Measurements from ENCODE around the gene CFAP65. TPM values are rescaled to one million over a fixed set of nuclear protein-coding genes. Genes with fewer than 3 reads are reported as not detected.

Gene CFAP65
- total and polyA plus RNA-seq, 9 of the 15 experiments (the other 6 are each of a cell fraction or from before 2014, with no cell fraction given), result not detected

GRCh38 chr2:218992196-218992595 lies 49.1 kb downstream of the CFAP65 start:
- 11% methylated on average over 7 of the region's 7 CpGs for WGBS (ENCODE audit: insufficient coverage, low coverage, missing lambda C conversion rate)
- H3K4me3 ChIP-seq, result no peak overlapping the region
- no peak for ATAC-seq
- CTCF ChIA-PET (ENCODE audit: low intra/inter-chr PET ratio), result no interaction called here
- H3K4me1 ChIP-seq (replicated peaks in 1 of 2; ENCODE audit: control insufficient read depth in 2 of 2, insufficient read depth in 2 of 2, low read length in 2 of 2), result peaks cover 2 to 24% of the 10 kb centered on the region in 2 experiments; a peak in 3 of 5 replicates
- peaks cover 0 to 36% of the 10 kb centered on the region in 2 experiments; a peak in 3 of 5 replicates for H3K27me3 ChIP-seq (ENCODE audit: control insufficient read depth in 2 of 2, insufficient read depth in 2 of 2, low read length in 2 of 2)
- no peak for FAIRE-seq
- H3K36me3 ChIP-seq (ENCODE audit: control insufficient read depth, insufficient read depth, low read length), result no peaks in the 10 kb centered on the region
- no peak overlapping the region for H3K9ac ChIP-seq (ENCODE audit: insufficient read depth in 1 of 2, low read depth in 2 of 2, low read length in 2 of 2)
- no peak overlapping the region for H3K27ac ChIP-seq (ENCODE audit: extremely low read depth, low read depth, low read length)
- no peak for DNase-seq (ENCODE audit: extremely low read depth in 1 of 4, low spot score in 3 of 4)
- no peaks in the 10 kb centered on the region for H3K9me3 ChIP-seq (replicated peaks; ENCODE audit: control insufficient read depth, insufficient read depth, low read depth, low read length)
- no peaks in the 10 kb centered on the region for H3K9me1 ChIP-seq (ENCODE audit: control insufficient read depth, insufficient read depth, low read length)
- no peaks in the 10 kb centered on the region for H3K79me2 ChIP-seq (ENCODE audit: control insufficient read depth, insufficient read depth, low read length)
- in situ Hi-C loops (cut with MboI) (no loop called here), intact Hi-C loops (cut with micrococcal nuclease) (loop anchor here (5.0 kb wide), 1 partner anchor 65 kb away; no protein-coding TSS in a partner anchor)
- H2AFZ ChIP-seq (ENCODE audit: low read depth, low read length), result no peak overlapping the region
- no TSS peak for BruUV-seq (replicated peaks)
- TF ChIP-seq AFF1 (IDR thresholded peaks at IDR 0.05; ENCODE audit: low read depth in 1 of 2, partially characterized antibody in 2 of 2) (no peak), LARP7 (IDR thresholded peaks at IDR 0.05) (no peak), POLR2H (tag; IDR thresholded peaks at IDR 0.05; ENCODE audit: low read depth) (no peak), ZBTB26 (CRISPR knock-in tag; IDR thresholded peaks at IDR 0.05) (no peak), GATAD2A (IDR thresholded peaks at IDR 0.05) (no peak), MEIS2 (IDR thresholded peaks at IDR 0.05; ENCODE audit: partially characterized antibody) (no peak), FOXJ2 (tag; IDR thresholded peaks at IDR 0.05) (no peak), ZNF589 (CRISPR knock-in tag; IDR thresholded peaks at IDR 0.05; ENCODE audit: low read depth) (no peak), KDM5B (IDR thresholded peaks at IDR 0.05; ENCODE audit: insufficient replicate concordance, low read depth, low read length) (no peak), FOXK1 (CRISPR knock-in tag; IDR thresholded peaks at IDR 0.05; ENCODE audit: borderline replicate concordance) (no peak), RAD51 (IDR thresholded peaks at IDR 0.05; ENCODE audit: borderline replicate concordance, low read depth) (no peak), SMAD2 (IDR thresholded peaks at IDR 0.05; ENCODE audit: low read depth, low read length) (no peak), MXI1 (IDR thresholded peaks at IDR 0.05; ENCODE audit: low read depth, low read length) (no peak), TEAD2 (tag; IDR thresholded peaks at IDR 0.05) (no peak)
- H4K20me1 ChIP-seq (replicated peaks; ENCODE audit: control insufficient read depth, insufficient read depth, low read length), result no peaks in the 10 kb centered on the region
- POLR2A ChIA-PET, result interaction anchor here (0.7 to 0.9 kb wide), 2 partner anchors 14 to 16 kb away, joined by 3 read pairs; no protein-coding TSS in a partner anchor
- H3K4me2 ChIP-seq (ENCODE audit: insufficient read depth, low read length), result no peak overlapping the region

All from K562 (cell line).